Measurements from ENCODE around the gene GDPGP1. TPM values are rescaled to one million over a fixed set of nuclear protein-coding genes. Genes with fewer than 3 reads are reported as not detected.

GDPGP1 gene
- polyA plus RNA-seq, 1 donor from 2014 or later, result 4.3 TPM

- Histone ChIP-seq H3K9me2 (ENCODE audit: insufficient read depth, low read length) (no peaks in the 10 kb centered on the region), H4K20me1 (ENCODE audit: insufficient read depth) (no peaks in the 10 kb centered on the region), H3K4me3 (ENCODE audit: low read length) (no peak overlapping the region), H2AFZ (ENCODE audit: low read depth, low read length) (no peak overlapping the region), H3K79me2 (replicated peaks; ENCODE audit: insufficient read depth, low read length) (no peaks in the 10 kb centered on the region), H3F3A (ENCODE audit: insufficient read depth, low read length, poor library complexity, severe bottlenecking) (no peaks in the 10 kb centered on the region), H3K27ac (ENCODE audit: low read length) (no peak overlapping the region), H3K27me3 (ENCODE audit: insufficient read depth, low read depth, low read length) (no peaks in the 10 kb centered on the region), H3K9ac (ENCODE audit: low read length) (no peak overlapping the region), H3K9me3 (ENCODE audit: low read length) (no peaks in the 10 kb centered on the region), H3K4me2 (ENCODE audit: low read length) (no peak overlapping the region), H3K36me3 (ENCODE audit: insufficient read depth, low read length) (no peaks in the 10 kb centered on the region)
- TF ChIP-seq REST (IDR thresholded peaks at IDR 0.05; ENCODE audit: borderline replicate concordance), result no peak
- TF ChIP-seq MXI1 (conservative IDR thresholded peaks at IDR 0.05; ENCODE audit: poor library complexity, severe bottlenecking), result no peak
- no peak for TF ChIP-seq SMC3 (conservative IDR thresholded peaks at IDR 0.05; ENCODE audit: poor library complexity)
- TF ChIP-seq EP300 (conservative IDR thresholded peaks at IDR 0.05; ENCODE audit: poor library complexity, severe bottlenecking), result no peak
- no peak for TF ChIP-seq RAD21 (conservative IDR thresholded peaks at IDR 0.05)
- TF ChIP-seq CTCF (IDR thresholded peaks at IDR 0.05; ENCODE audit: poor library complexity, severe bottlenecking), result no peak
- TF ChIP-seq EZH2 (IDR thresholded peaks at IDR 0.05; ENCODE audit: borderline replicate concordance, insufficient read depth, low read length, poor library complexity, severe bottlenecking), result no peak
- no peak for TF ChIP-seq POLR2AphosphoS5 (IDR thresholded peaks at IDR 0.05)
- no peak for TF ChIP-seq TAF1 (IDR thresholded peaks at IDR 0.05; ENCODE audit: low read depth)
Observed at GRCh38 chr15:90228960-90229359, 5.0 kb upstream of the GDPGP1 start.

- Histone ChIP-seq H4K20me1 (ENCODE audit: insufficient read depth) (no peaks in the 10 kb centered on the region), H3K27me3 (ENCODE audit: insufficient read depth, low read depth, low read length) (no peaks in the 10 kb centered on the region), H3K4me2 (ENCODE audit: low read length) (no peak overlapping the region), H3K9me3 (ENCODE audit: low read length) (no peaks in the 10 kb centered on the region), H3K9me2 (ENCODE audit: insufficient read depth, low read length) (no peaks in the 10 kb centered on the region), H3K27ac (ENCODE audit: low read length) (no peak overlapping the region), H3K4me3 (ENCODE audit: low read length) (no peak overlapping the region), H2AFZ (ENCODE audit: low read depth, low read length) (no peak overlapping the region), H3K79me2 (replicated peaks; ENCODE audit: insufficient read depth, low read length) (no peaks in the 10 kb centered on the region), H3K36me3 (ENCODE audit: insufficient read depth, low read length) (no peaks in the 10 kb centered on the region), H3K9ac (ENCODE audit: low read length) (no peak overlapping the region), H3F3A (ENCODE audit: insufficient read depth, low read length, poor library complexity, severe bottlenecking) (no peaks in the 10 kb centered on the region)
- TF ChIP-seq MXI1 (conservative IDR thresholded peaks at IDR 0.05; ENCODE audit: poor library complexity, severe bottlenecking) (no peak), TAF1 (IDR thresholded peaks at IDR 0.05; ENCODE audit: low read depth) (no peak), REST (IDR thresholded peaks at IDR 0.05; ENCODE audit: borderline replicate concordance) (no peak), EP300 (conservative IDR thresholded peaks at IDR 0.05; ENCODE audit: poor library complexity, severe bottlenecking) (no peak), POLR2AphosphoS5 (IDR thresholded peaks at IDR 0.05) (no peak), CTCF (IDR thresholded peaks at IDR 0.05; ENCODE audit: poor library complexity, severe bottlenecking) (no peak), SMC3 (conservative IDR thresholded peaks at IDR 0.05; ENCODE audit: poor library complexity) (no peak), EZH2 (IDR thresholded peaks at IDR 0.05; ENCODE audit: borderline replicate concordance, insufficient read depth, low read length, poor library complexity, severe bottlenecking) (no peak), RAD21 (conservative IDR thresholded peaks at IDR 0.05) (no peak)
Observed at GRCh38 chr15:90230071-90230494, 3.9 kb upstream of the GDPGP1 start.

Data from neural cell (in vitro differentiated cells).